Measurements from ENCODE around the gene FOXP3. TPM values are rescaled to one million over a fixed set of nuclear protein-coding genes. Genes with fewer than 3 reads are reported as not detected.

FOXP3 gene
- total RNA-seq, 4 donors from 2014 or later: 0.66 TPM; not detected in 3

DNA sequence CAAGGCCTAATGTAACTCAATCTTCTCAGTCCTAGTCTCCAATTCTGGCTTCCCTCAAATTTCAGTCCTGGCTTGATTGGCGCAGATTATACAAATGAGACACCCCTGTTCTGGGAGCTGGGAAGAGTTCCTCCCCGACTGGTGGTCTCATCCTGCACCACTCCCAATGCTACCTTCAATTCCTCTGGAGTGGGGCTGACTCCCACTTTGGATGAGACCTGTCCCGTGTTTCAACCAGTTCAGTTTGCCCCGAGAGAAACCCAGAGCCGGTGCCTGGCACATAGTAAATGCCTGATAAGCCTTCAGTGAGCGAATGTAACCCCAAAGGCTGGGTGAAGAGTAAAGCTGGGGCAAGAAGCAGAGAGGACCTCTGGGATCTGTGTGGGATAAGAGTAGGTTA lies 60.5 kb downstream of the FOXP3 start:
- Histone ChIP-seq H3K4me3 (no peak overlapping the region), H3K4me1 (peaks cover 0 to 5% (median 2%) of the 10 kb centered on the region in 4 donors), H3K36me3 (no peaks in the 10 kb centered on the region), H3K27me3 (no peaks in the 10 kb centered on the region), H3K9me3 (no peaks in the 10 kb centered on the region), H3K27ac (no peak overlapping the region)
- TF ChIP-seq POLR2A (IDR thresholded peaks at IDR 0.05): no peak
- TF ChIP-seq, protein P1, sequence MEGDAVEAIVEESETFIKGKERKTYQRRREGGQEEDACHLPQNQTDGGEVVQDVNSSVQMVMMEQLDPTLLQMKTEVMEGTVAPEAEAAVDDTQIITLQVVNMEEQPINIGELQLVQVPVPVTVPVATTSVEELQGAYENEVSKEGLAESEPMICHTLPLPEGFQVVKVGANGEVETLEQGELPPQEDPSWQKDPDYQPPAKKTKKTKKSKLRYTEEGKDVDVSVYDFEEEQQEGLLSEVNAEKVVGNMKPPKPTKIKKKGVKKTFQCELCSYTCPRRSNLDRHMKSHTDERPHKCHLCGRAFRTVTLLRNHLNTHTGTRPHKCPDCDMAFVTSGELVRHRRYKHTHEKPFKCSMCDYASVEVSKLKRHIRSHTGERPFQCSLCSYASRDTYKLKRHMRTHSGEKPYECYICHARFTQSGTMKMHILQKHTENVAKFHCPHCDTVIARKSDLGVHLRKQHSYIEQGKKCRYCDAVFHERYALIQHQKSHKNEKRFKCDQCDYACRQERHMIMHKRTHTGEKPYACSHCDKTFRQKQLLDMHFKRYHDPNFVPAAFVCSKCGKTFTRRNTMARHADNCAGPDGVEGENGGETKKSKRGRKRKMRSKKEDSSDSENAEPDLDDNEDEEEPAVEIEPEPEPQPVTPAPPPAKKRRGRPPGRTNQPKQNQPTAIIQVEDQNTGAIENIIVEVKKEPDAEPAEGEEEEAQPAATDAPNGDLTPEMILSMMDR (IDR thresholded peaks at IDR 0.05): no peak
- DNase-seq: no peak

DNA sequence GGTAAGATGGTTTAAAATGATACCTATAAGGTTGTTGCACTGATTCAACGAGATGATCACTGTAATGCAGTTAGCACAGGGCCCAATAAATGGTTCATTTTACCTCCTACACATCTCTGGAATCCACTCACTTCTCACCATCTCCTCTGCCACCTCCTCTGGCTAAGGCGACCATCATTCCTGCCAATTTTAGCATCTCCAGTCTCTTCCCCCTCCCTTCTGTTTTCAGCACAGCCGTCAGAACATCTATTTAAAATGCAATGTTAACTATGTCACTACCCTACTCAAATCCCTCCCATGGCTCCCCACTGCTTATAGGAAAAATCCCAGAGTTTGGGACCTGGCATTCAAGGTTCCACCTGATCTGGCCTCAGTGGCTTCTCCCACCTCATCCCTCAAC lies 61.0 kb downstream of the FOXP3 start:
- DNase-seq: no peak
- no peaks in the 10 kb centered on the region for H3K27me3 ChIP-seq
- H3K4me1 ChIP-seq: peaks cover 0 to 5% (median 2%) of the 10 kb centered on the region in 4 donors
- H3K9me3 ChIP-seq: no peaks in the 10 kb centered on the region
- no peak for TF ChIP-seq POLR2A (IDR thresholded peaks at IDR 0.05)
- TF ChIP-seq, protein P1 (IDR thresholded peaks at IDR 0.05): no peak
- no peaks in the 10 kb centered on the region for H3K36me3 ChIP-seq
- H3K4me3 ChIP-seq: no peak overlapping the region
- H3K27ac ChIP-seq: no peak overlapping the region

DNA sequence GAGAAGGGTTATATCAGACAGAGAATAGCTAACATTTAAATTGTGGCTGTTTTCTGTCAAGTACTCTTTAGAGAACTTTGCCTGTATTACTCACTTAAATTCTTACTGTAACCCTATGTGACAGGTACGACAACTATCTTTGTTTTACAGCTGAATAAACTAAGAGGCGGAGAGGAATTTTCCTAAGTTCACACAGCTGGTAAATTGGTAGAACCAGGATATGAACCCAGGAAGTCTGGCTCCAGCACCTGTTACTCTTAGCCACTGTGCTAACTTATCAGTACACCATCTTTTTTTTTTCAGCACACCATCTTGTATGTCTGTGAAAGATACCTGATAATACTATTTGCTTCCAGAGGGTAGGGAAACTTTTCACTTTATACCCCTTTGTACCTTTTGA lies 62.5 kb downstream of the FOXP3 start:
- no peak for TF ChIP-seq POLR2A (IDR thresholded peaks at IDR 0.05)
- TF ChIP-seq, protein P1 (IDR thresholded peaks at IDR 0.05): no peak
- DNase-seq: no peak
- H3K9me3 ChIP-seq: no peaks in the 10 kb centered on the region
- H3K36me3 ChIP-seq: no peaks in the 10 kb centered on the region
- H3K4me1 ChIP-seq: peaks cover 0 to 5% (median 2%) of the 10 kb centered on the region in 4 donors
- no peaks in the 10 kb centered on the region for H3K27me3 ChIP-seq
- H3K27ac ChIP-seq: no peak overlapping the region
- no peak overlapping the region for H3K4me3 ChIP-seq

Other genes with a start within 250 kb of the FOXP3 start
- gene TFE3, start 221.4 kb downstream of the FOXP3 start, total RNA-seq: 10 to 100 TPM; 25.6 to 36.3 (median 32.4) TPM
- gene CCDC120, start 205.7 kb downstream of the FOXP3 start, total RNA-seq: 10 to 100 TPM in 3 of 4 donors, not detected in 1; 13.8 to 39.1 (median 24.5) TPM
- gene PRAF2, start 190.7 kb downstream of the FOXP3 start, total RNA-seq: 1 to 10 TPM; 2.8 to 9.8 (median 4.4) TPM
- gene WDR45, start 184.8 kb downstream of the FOXP3 start, total RNA-seq: 100 to 1,000 TPM in 2 of 4 donors, 10 to 100 TPM in 2; 64.2 to 133 (median 86.9) TPM
- 10 to 100 TPM; 24.0 to 26.8 (median 25.7) TPM for gene GPKOW, start 141.0 kb downstream of the FOXP3 start, total RNA-seq
- gene MAGIX, start 102.0 kb downstream of the FOXP3 start, total RNA-seq: 10 to 100 TPM in 2 of 4 donors, 1 to 10 TPM in 1, not detected in 1; 5.8 to 14.4 (median 11.6) TPM
- gene PLP2, start 92.8 kb downstream of the FOXP3 start, total RNA-seq: 10 to 100 TPM; 16.1 to 36.6 (median 30.8) TPM
- gene PRICKLE3, start 78.3 kb downstream of the FOXP3 start, total RNA-seq: 10 to 100 TPM; 22.5 to 47.0 (median 26.8) TPM
- gene SYP, start 64.5 kb downstream of the FOXP3 start, total RNA-seq: 10 to 100 TPM in 1 of 4 donors, 1 to 10 TPM in 2, not detected in 1; 5.5 to 11.0 (median 6.7) TPM
- 1 to 10 TPM; 1.7 to 2.8 (median 2.3) TPM for gene CACNA1F, start 31.4 kb downstream of the FOXP3 start, total RNA-seq
- gene CCDC22, start 29.2 kb downstream of the FOXP3 start, total RNA-seq: 10 to 100 TPM; 19.1 to 27.4 (median 23.1) TPM
- gene PPP1R3F, start 5.1 kb upstream of the FOXP3 start, total RNA-seq: 10 to 100 TPM in 1 of 4 donors, 1 to 10 TPM in 3; 2.5 to 19.0 (median 7.5) TPM
- not detected for gene GAGE10, start 38.9 kb upstream of the FOXP3 start, total RNA-seq
- not detected for gene GAGE12J, start 57.3 kb upstream of the FOXP3 start, total RNA-seq
- gene GAGE13, start 66.9 kb upstream of the FOXP3 start, total RNA-seq: not detected

All from Peyer's patch (tissue), 4 donors.